Subcutaneous adipose tissue (tissue), 4 donors: Measurements from ENCODE around the gene TSKU. TPM values are rescaled to one million over a fixed set of nuclear protein-coding genes. Genes with fewer than 3 reads are reported as not detected.

ENCODE experiments used
- total RNA-seq, 4 donors: library from RNA; depleted of rRNA; stranded (reverse); fragments of >200 nt; gene quantifications; one replicate each; pipeline ENCODE4 v1.1.0, GENCODE V29; 2016
- TF ChIP-seq, protein P1 (sequence below): fragments of 450-650 bp; IDR thresholded peaks from one replicate; pipeline ENCODE4 v1.5.1; 2016; ENCODE audit warnings: low read depth, mild to moderate bottlenecking, control low read depth, antibody characterized with exemption, moderate library complexity

TSKU gene
- total RNA-seq, 4 donors from 2014 or later: 78.9 to 385 (median 157) TPM

DNA sequence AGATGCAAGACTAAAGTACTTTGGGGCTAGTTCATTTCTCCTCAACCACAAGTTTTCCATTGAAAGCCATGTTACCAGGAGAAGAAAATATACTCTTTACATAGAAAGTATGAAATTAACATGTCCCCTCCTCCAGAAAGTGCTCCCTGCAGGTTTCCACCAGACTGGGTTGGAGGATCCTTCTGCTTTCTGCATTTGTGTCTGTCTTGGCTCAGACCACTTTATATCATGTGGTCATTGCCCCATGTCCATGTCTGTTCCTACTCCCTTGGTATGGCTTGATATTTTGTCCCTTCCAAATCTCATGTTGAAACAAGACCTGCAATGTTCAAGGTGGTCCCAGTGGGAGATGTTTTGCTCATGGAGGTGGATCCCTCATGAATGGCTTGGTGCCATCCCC is 49.2 kb downstream of the TSKU start:
- TF ChIP-seq, protein P1, sequence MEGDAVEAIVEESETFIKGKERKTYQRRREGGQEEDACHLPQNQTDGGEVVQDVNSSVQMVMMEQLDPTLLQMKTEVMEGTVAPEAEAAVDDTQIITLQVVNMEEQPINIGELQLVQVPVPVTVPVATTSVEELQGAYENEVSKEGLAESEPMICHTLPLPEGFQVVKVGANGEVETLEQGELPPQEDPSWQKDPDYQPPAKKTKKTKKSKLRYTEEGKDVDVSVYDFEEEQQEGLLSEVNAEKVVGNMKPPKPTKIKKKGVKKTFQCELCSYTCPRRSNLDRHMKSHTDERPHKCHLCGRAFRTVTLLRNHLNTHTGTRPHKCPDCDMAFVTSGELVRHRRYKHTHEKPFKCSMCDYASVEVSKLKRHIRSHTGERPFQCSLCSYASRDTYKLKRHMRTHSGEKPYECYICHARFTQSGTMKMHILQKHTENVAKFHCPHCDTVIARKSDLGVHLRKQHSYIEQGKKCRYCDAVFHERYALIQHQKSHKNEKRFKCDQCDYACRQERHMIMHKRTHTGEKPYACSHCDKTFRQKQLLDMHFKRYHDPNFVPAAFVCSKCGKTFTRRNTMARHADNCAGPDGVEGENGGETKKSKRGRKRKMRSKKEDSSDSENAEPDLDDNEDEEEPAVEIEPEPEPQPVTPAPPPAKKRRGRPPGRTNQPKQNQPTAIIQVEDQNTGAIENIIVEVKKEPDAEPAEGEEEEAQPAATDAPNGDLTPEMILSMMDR: no peak

DNA sequence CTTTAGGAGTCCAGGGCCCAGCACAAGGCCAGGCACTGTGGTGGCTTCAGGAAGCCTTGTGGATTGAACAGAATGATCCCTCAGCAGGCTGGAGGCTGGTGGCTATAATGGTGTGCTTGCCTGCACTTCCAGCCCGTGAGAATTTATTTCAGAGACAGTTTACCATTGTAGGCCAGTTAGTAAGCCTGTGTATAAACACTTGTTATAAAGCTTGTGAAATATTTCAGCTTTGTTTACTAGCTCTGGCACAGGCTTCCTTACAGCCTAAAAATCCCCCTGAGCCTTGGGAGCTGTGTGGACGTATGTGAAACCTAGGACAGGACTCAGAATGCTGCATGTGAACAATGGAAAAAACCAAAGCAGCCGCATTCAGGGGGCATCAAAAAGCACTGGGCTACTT is 51.0 kb downstream of the TSKU start:
- TF ChIP-seq, protein P1: no peak

DNA sequence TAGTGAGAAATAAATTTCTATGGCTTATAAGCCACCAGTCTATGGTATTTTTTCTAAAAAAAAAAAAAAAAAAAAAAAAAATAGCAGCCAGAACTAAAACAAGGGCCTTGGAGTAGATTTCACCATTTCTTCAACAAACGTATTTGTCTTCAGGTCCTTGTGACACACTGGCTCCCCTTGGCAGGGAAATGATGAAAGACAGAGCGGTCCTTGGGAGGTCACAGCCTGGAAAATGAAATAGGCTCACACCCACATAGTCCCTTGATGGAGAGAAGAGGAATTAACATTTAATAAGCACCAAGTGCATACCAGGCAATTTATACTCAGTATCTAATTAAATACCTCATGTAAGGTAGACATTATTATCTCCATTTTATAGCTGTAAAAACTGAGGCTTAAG is 51.9 kb downstream of the TSKU start:
- TF ChIP-seq, protein P1: no peak

DNA sequence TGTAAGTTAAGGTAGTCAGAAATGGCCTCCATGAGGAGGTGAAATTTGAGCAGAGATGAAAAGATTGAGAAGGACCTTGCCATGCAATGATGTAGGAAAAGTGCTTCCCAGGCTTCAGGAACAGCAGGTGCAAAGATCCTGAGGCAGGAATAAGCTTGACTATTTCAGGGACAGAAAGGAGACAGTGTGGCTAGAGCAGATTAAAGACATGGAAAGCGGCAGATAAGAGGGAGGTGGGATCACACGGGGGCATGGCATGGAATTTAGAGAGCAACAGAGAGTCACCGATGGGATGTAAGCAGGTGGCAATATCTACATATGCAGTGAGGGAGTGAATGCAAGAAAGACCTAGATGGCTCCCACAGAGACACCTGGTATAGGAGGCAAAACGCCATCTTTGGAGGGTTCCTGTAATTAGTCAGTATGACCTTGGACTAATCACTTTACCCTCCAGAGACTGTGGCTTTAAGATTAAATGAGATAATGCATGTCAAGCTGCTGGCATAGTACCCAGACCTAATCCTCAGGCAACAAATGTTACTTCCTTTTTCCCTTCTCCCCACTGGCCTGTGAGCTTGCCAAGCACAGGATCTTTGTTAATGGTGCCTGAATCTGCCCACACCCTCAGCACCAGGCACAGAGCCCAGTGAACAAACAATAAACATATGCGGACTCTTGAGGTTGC is 52.9 kb downstream of the TSKU start:
- TF ChIP-seq, protein P1: no peak

DNA sequence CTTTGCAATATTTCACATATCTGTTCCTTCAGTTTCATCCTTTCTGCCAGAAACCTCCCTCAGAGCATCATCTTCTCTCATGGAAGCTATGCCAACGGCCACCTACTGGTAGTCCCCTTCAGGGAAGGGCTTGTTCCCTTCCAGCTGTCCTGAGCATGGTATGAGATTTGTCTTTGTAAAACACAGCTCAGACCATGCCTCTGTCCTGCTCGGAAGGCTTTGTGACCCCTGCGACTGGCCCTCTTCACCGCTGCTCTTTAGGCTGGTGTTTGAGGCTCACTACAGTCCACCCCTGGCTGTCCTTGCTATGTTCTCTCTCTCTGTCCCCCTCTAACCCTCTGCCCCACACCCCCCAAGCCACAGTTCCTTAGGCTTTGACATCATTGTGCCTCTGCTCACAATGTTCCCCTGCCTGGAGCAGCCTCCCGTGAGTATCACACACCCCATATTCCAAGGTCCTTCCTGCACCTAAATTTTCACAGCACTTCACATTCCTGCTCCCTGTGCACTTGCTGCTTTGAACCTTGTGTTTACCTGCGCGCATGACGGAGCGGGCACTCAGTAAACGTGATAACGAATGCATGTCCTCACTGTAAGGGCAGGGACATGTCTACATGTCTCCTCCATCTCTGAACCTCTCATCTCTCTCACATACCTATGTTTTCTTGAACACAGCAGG is 53.6 kb downstream of the TSKU start:
- TF ChIP-seq, protein P1: no peak

DNA sequence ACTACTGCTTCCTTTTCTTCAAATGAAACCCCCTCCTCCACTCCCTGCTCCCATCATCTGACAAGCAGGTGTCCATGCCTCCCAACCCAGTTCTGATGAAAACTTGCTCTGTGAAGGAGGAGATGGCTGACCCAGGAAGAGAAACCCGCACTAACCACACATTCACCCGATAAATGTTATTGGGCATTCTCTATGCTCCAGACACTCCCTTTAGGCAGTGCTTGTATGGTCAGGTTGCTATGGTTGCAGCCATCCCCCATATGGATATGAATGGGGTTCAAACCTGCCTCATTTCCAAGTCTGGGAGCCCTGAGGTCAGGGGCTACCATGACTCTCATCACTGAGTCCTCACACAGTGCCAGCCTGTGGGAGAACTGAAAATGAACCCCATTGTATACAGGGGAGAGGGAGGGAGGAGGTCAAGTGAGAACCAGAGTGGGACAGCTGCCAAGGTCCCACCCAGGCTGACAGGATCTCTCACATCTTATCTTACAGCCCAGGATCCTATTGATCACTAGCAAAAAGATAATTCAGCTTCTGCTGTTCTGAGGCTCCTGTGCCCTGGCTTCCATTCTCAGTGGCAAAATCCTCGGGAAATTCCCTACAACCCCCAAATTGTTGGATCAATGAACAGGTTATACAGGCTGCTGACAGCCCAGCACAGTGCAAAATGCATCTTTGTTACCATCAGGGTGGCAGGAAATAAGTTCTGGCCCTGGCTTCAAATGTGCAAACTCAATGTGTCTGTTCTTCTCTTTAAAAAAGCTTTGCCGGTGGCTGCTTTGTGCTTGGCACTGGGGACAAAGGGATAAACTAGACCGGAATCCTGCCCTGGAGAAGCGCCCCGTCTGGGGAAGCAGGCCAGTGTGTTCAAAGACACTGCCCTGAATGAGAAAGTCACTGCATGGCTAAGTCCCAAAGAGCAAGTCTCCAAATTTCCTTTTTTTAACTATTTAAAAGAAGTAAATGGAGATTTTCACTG is 54.8 kb downstream of the TSKU start:
- TF ChIP-seq, protein P1: no peak

DNA sequence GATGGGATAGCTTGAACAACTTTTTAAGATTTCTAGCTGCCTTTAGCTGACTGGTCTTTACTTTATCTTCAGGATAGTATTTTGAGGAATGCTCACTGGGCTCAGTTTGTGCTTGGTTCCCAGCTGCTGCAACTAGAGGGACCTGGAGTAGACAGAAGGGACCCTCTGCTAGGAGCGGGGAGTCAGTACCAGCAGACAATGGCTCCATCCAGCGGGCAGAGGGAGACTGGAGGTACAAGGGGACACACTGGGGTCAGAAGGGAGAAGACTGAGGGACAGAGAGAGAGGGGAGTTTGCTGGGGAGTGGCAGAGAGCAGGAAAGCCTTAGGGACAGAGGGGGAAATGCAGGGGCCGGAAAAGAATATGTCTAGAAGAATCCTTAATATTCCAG is 55.5 kb downstream of the TSKU start:
- TF ChIP-seq, protein P1: no peak
